GM12891 (cell line): ENCODE measurements around the gene TMEM222.

ENCODE experiments used
- POLR2A ChIP-seq: IDR thresholded peaks from 2 replicates; pipeline ENCODE4 v1.6.1; 2011; ENCODE audit warnings: low read depth, low read length, control low read depth
- POLR2AphosphoS5 ChIP-seq: IDR thresholded peaks from 2 replicates; pipeline ENCODE4 v1.6.1; 2011; ENCODE audit warnings: low read depth, low read length, control low read depth
- SPI1 ChIP-seq: IDR thresholded peaks from 2 replicates; pipeline ENCODE4 v1.6.1; 2011; ENCODE audit warnings: low read depth, low read length, control low read depth
- TAF1 ChIP-seq: IDR thresholded peaks from 2 replicates; pipeline ENCODE4 v1.6.1; 2011; ENCODE audit warnings: low read depth, low read length, control low read depth

GRCh38 chr1:27360159-27361043 is 38.4 kb downstream of the TMEM222 start:
- TF ChIP-seq POLR2A: no peak
- TF ChIP-seq POLR2AphosphoS5: no peak
- no peak for TF ChIP-seq TAF1
- peak; percentile 57; the same call in 1 of the 2 replicates for TF ChIP-seq SPI1
